K562 (cell line): ENCODE data around the gene KCTD16. TPM values are rescaled to one million over a fixed set of nuclear protein-coding genes. Genes with fewer than 3 reads are reported as not detected.

ENCODE experiments used
- CBX3 ChIP-seq, 2 experiments: IDR thresholded peaks; 1 replicate in 1 of 2; 2 replicates in 1 of 2; pipeline ENCODE4 v1.6.1; 2012; ENCODE audit warnings: inconsistent platforms in 2 of 2, low read length in 2 of 2, borderline replicate concordance in 1 of 2, control low read depth in 1 of 2
- CREB3L1 ChIP-seq: fragments of 450-650 bp; IDR thresholded peaks from 2 replicates; pipeline ENCODE4 v1.6.1; 2014; ENCODE audit warnings: low read depth, mild to moderate bottlenecking, moderate library complexity, borderline replicate concordance
- CUX1 ChIP-seq: fragments of 200-800 bp; sonication (Bioruptor generic); IDR thresholded peaks from 2 replicates; pipeline ENCODE4 v1.6.1; 2016; ENCODE audit warnings: missing genetic modification characterization, missing compliant biosample characterization
- PKNOX1 ChIP-seq: fragments of 450-650 bp; IDR thresholded peaks from 2 replicates; pipeline ENCODE4 v1.6.1; 2016
- polyA plus RNA-seq, 8 experiments: library from polyadenylated mRNA; depleted of rRNA in 4 of 8; stranded (reverse) in 5 of 8; unstranded in 3 of 8; fragments of >200 nt; fragmentation: Nextera tagmentation in 2 of 8; fragmentation: Illumina TruSeq in 1 of 8; extraction: Ambion mirVana in 2 of 8; extraction: Trizol in 1 of 8; gene quantifications; 2 replicates each; pipeline versions ENCODE4 v1.2.1 to v1.2.3, GENCODE V29; 2011 to 2014; ENCODE audit warnings: inconsistent platforms in 1 of 8, missing spikeins in 1 of 8
- total RNA-seq, 7 experiments: library from RNA; depleted of rRNA in 6 of 7; stranded (reverse); fragments of >200 nt in 6 of 7; fragmentation: Illumina TruSeq in 2 of 7; extraction: Trizol in 2 of 7; gene quantifications; 2 replicates each; pipeline versions ENCODE4 v1.2.1 to v1.2.3, GENCODE V29; 2011 to 2021; ENCODE audit warnings: low replicate concordance in 1 of 7

Gene KCTD16
- total and polyA plus RNA-seq, 9 of the 15 experiments (the other 6 are each of a cell fraction or from before 2014, with no cell fraction given): 0.04 TPM; not detected in 8

GRCh38 chr5:144194144-144194543, 23.5 kb downstream of the KCTD16 start (continued):
- no peak for TF ChIP-seq CUX1
- TF ChIP-seq CREB3L1: no peak
- no peak for TF ChIP-seq PKNOX1
- TF ChIP-seq CBX3 (IDR thresholded peaks at IDR 0.05; ENCODE audit: borderline replicate concordance in 1 of 2, low read length in 2 of 2): no peak
